ENCODE results near the gene CNPY1. TPM values are rescaled to one million over a fixed set of nuclear protein-coding genes. Genes with fewer than 3 reads are reported as not detected.

CNPY1 gene
- total RNA-seq, 4 donors from 2014 or later = not detected

DNA sequence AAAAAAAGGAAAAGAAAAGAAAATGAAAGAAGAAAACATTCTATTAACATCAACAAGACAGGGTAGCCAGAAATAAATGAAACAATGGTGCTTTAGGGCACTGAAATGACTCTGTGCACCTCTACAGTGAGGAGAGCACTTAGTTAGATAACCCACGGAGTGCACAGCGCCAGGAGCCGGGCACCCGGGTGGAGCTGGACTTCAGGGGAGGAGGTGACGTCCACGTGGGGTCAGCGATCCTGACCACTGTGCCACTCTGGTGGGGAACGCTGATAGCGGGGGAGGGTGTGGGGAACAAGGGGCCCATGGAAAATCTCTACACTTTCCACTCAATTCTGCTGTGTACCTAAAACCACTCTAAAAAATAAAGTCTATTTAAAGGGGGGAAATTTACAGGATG is 15.7 kb upstream of the CNPY1 start:
- H3K9me3 ChIP-seq = no peaks in the 10 kb centered on the region
- H3K27me3 ChIP-seq = peaks cover 32% of the 10 kb centered on the region
- DNase-seq (ENCODE audit: low spot score in 2 of 2) = no peak
- no peaks in the 10 kb centered on the region for H3K36me3 ChIP-seq
- H3K27ac ChIP-seq = no peak overlapping the region
- no peaks in the 10 kb centered on the region for H3K4me1 ChIP-seq
- TF ChIP-seq POLR2A (IDR thresholded peaks at IDR 0.05) = no peak
- no peak for TF ChIP-seq EP300 (IDR thresholded peaks at IDR 0.05)
- TF ChIP-seq, protein P1, sequence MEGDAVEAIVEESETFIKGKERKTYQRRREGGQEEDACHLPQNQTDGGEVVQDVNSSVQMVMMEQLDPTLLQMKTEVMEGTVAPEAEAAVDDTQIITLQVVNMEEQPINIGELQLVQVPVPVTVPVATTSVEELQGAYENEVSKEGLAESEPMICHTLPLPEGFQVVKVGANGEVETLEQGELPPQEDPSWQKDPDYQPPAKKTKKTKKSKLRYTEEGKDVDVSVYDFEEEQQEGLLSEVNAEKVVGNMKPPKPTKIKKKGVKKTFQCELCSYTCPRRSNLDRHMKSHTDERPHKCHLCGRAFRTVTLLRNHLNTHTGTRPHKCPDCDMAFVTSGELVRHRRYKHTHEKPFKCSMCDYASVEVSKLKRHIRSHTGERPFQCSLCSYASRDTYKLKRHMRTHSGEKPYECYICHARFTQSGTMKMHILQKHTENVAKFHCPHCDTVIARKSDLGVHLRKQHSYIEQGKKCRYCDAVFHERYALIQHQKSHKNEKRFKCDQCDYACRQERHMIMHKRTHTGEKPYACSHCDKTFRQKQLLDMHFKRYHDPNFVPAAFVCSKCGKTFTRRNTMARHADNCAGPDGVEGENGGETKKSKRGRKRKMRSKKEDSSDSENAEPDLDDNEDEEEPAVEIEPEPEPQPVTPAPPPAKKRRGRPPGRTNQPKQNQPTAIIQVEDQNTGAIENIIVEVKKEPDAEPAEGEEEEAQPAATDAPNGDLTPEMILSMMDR (IDR thresholded peaks at IDR 0.05) = no peak
- TF ChIP-seq POLR2AphosphoS5 (IDR thresholded peaks at IDR 0.05) = no peak
- no peak overlapping the region for H3K4me3 ChIP-seq
- WGBS = 80% methylated on average over 9 of the region's 9 CpGs

DNA sequence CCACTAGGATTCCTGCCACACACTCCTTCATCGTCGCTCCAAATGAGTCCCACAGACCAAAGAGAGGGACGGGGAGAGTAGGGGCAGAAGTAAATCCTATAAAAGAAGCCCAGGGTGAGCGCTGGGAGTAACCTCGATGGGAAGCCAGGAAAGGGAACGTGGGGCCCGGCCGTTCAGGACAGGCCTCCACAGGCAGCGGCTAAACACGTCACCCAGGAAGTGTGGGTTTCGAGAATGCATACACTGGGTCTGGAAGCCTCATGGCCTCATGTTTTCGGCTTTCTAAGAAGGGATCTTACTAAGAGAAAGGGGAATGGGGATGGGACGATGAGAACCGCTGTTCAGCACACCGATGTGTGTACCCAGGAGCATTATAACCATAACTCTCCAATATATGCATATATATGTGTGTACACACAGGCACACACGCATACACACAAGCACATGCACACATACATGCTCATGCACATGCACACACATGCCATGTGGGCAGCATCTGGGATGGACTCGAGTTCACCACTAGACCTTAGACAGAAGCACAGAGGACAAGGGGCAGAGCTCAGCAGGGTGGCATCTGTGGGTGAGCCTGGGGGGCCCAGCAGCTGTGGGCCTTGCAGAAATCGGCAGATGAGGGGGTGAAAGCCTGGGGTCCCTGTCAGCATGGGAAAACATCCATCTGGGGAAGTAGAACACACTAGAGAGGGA is 14.8 kb upstream of the CNPY1 start:
- peaks cover 32% of the 10 kb centered on the region for H3K27me3 ChIP-seq
- no peaks in the 10 kb centered on the region for H3K4me1 ChIP-seq
- TF ChIP-seq, protein P1 (IDR thresholded peaks at IDR 0.05) = no peak
- TF ChIP-seq EP300 (IDR thresholded peaks at IDR 0.05) (no peak), POLR2AphosphoS5 (IDR thresholded peaks at IDR 0.05) (no peak), POLR2A (IDR thresholded peaks at IDR 0.05) (no peak)
- no peaks in the 10 kb centered on the region for H3K9me3 ChIP-seq
- no peaks in the 10 kb centered on the region for H3K36me3 ChIP-seq
- 71% methylated on average over 18 of the region's 18 CpGs for WGBS
- no peak overlapping the region for H3K4me3 ChIP-seq
- no peak for DNase-seq (ENCODE audit: low spot score in 2 of 2)
- no peak overlapping the region for H3K27ac ChIP-seq

DNA sequence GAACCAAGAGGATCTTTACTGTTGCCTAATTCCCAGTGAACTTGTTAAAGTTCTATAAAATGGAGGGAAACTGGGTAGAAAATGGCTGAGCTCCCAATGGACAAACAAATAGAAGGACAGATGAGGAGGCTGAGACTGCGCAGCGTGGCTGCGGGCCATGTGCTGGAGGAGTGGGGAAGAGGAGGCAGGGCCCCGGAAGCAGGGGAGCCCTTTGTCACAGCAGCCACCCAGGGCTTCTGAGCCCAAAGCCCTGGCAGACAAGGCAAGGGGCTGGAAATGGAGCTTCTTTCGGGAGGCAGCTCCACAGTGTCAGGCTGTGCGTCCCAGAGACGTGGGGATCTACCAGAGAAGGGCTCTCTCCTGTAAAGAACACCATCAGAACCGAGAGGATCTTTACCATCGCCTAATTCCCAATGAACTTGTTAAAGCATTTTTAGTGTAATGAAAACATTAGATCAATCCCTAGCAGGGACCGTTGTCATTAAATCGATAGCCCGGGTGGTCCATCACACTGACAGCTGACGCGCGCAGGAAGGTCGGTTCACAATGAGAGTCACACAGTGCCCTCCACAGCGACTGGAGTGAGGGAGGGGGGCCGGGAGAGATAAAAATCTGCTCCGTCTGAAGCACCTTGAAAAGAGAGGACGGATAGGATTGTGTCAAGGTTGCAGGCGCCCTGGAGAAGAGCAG is 14.0 kb upstream of the CNPY1 start:
- Histone ChIP-seq H3K9me3 (no peaks in the 10 kb centered on the region), H3K4me3 (no peak overlapping the region), H3K27ac (no peak overlapping the region), H3K36me3 (no peaks in the 10 kb centered on the region), H3K27me3 (peaks cover 32% of the 10 kb centered on the region), H3K4me1 (no peaks in the 10 kb centered on the region)
- no peak for DNase-seq (ENCODE audit: low spot score in 2 of 2)
- TF ChIP-seq EP300 (IDR thresholded peaks at IDR 0.05) (no peak), POLR2A (IDR thresholded peaks at IDR 0.05) (no peak), POLR2AphosphoS5 (IDR thresholded peaks at IDR 0.05) (no peak)
- TF ChIP-seq, protein P1 (IDR thresholded peaks at IDR 0.05) = no peak
- 88% methylated on average over 21 of the region's 21 CpGs for WGBS

DNA sequence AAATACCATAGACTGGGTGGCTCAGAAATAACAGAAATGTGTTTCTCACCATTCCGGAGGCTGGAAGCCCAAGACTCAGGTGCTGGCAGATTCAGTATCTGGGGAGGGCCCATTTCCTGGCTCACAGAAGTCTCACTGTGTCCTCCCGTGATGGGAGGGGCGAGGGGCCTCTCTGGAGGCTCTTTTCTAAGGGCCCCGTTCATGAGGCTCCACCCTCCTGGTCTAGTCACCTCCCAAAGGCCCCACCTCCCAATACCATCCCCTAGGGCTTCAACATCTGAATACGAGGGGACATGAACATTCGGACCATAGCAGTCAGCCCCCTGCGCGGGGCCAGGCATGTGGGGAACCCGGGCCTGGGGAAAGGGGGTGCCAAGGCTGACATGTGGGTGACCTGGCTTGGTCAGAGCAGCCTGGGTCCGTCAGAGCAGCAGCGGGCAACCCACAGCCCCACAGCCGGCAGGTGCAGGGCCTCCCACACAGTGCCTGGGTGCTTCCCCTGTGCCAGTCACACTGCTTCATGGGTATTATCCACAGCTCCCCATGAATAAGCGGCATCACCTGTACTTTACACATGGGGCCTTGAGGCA is 13.3 kb upstream of the CNPY1 start:
- Histone ChIP-seq H3K9me3 (no peaks in the 10 kb centered on the region), H3K4me1 (no peaks in the 10 kb centered on the region), H3K4me3 (no peak overlapping the region), H3K27me3 (peaks cover 34% of the 10 kb centered on the region), H3K27ac (no peak overlapping the region), H3K36me3 (no peaks in the 10 kb centered on the region)
- 80% methylated on average over 9 of the region's 13 CpGs for WGBS
- no peak for TF ChIP-seq POLR2AphosphoS5 (IDR thresholded peaks at IDR 0.05)
- TF ChIP-seq, protein P1 (IDR thresholded peaks at IDR 0.05) = no peak
- TF ChIP-seq POLR2A (IDR thresholded peaks at IDR 0.05) = no peak
- no peak for TF ChIP-seq EP300 (IDR thresholded peaks at IDR 0.05)
- no peak for DNase-seq (ENCODE audit: low spot score in 2 of 2)

DNA sequence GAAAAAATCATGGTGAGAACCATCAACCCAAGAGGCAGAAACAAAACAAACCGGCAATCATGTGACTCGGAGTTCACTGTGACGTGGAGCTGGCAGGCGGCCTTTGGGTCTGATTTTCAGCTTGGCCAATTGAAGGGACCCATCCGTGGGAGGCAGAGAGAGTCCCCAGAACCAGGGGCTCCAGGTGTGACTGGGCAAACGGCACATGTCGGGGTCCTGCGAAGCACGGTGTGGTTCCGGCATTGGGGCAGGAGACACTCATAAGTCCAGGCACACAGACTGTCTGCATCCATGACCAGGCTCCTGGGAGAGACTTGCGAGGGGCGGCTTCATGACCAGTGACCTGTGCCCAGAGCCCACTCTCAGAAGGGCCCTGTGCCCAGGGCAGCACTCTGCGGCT is 12.6 kb upstream of the CNPY1 start:
- Histone ChIP-seq H3K4me1 (no peaks in the 10 kb centered on the region), H3K27ac (no peak overlapping the region), H3K4me3 (no peak overlapping the region), H3K27me3 (peaks cover 32% of the 10 kb centered on the region), H3K9me3 (no peaks in the 10 kb centered on the region), H3K36me3 (no peaks in the 10 kb centered on the region)
- no peak for DNase-seq (ENCODE audit: low spot score in 2 of 2)
- no peak for TF ChIP-seq EP300 (IDR thresholded peaks at IDR 0.05)
- TF ChIP-seq, protein P1 (IDR thresholded peaks at IDR 0.05) = no peak
- TF ChIP-seq POLR2A (IDR thresholded peaks at IDR 0.05) = no peak
- no peak for TF ChIP-seq POLR2AphosphoS5 (IDR thresholded peaks at IDR 0.05)
- WGBS = 97% methylated on average over 12 of the region's 13 CpGs

Data from suprapubic skin (tissue), 4 donors.